GM12873 (cell line): ENCODE measurements around the gene COX14.

Source experiments
- TF ChIP-seq, protein P1 (sequence below): IDR thresholded peaks from 2 replicates; pipeline ENCODE4 v1.5.1; 2012; ENCODE audit warnings: low read depth, mild to moderate bottlenecking, moderate library complexity, low read length, control low read depth; ENCODE audit not compliant: insufficient read depth; ENCODE audit errors: missing control alignments

Gene COX14

DNA sequence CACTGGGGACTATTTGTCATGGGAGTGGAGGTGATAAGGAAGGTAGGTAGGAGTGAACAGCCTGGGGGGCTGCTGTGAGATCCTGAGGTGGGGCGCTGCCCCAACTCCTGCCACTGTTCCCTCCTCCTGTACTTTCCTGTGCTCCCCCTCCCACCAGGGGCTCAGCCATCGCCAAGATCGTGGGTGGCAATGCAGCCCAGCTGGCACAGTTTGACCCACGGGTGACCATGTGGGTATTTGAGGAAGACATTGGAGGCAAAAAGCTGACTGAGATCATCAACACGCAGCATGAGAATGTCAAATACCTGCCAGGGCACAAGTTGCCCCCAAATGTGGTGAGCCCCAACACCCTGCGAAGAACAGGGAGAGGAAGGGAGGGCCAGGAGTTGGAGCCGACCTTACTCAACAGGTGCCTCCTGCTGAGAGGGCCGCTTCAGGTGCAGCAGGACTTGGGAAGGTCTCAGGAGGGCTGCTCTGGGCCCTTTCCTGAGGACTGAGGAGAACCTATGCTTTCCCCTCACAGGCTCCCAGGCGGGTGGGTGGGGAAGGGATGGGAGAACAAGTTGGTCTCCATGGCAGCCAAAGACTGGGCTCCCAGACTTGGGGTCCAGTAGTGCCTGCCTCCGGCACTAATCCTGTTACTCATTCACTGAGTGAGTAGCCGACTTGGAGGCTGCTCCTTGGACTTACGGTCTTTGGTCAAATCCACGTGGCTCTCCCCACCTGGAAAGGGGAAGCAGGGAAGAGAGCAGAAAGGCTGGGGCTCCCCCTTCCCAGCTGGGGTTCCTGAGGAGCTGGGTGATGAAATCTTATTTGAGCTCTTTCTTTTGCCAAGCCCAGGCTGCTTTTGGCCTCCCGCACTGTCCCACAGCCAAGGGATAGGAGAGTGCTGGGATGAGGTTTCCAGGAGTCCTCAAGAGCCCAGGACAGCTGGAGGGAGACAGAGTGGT is 7.3 kb upstream of the COX14 start:
- TF ChIP-seq, protein P1, sequence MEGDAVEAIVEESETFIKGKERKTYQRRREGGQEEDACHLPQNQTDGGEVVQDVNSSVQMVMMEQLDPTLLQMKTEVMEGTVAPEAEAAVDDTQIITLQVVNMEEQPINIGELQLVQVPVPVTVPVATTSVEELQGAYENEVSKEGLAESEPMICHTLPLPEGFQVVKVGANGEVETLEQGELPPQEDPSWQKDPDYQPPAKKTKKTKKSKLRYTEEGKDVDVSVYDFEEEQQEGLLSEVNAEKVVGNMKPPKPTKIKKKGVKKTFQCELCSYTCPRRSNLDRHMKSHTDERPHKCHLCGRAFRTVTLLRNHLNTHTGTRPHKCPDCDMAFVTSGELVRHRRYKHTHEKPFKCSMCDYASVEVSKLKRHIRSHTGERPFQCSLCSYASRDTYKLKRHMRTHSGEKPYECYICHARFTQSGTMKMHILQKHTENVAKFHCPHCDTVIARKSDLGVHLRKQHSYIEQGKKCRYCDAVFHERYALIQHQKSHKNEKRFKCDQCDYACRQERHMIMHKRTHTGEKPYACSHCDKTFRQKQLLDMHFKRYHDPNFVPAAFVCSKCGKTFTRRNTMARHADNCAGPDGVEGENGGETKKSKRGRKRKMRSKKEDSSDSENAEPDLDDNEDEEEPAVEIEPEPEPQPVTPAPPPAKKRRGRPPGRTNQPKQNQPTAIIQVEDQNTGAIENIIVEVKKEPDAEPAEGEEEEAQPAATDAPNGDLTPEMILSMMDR, result no peak

DNA sequence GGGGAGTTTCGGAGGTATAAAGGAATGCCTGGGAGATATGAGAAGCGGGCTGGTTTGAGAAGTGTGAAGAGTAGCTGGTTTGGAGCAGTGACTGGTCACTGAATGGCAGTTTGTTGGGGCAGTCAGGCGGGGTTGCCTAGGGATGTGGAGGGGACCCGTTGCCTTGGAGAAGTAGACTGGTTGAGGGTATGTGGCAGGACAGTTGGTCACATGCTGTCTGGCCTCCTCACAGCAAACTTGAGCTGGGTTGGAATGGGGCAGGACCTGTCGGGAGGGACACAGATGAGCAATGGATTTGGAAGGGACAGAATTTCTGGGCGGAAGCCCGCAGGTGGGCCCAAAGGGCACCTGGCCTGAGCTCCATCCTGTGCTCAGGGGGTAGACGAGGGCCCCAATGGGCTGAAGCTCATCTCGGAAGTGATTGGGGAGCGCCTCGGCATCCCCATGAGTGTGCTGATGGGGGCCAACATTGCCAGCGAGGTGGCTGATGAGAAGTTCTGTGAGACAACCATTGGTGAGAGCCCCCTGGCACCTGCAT is 6.1 kb upstream of the COX14 start:
- TF ChIP-seq, protein P1, result no peak

DNA sequence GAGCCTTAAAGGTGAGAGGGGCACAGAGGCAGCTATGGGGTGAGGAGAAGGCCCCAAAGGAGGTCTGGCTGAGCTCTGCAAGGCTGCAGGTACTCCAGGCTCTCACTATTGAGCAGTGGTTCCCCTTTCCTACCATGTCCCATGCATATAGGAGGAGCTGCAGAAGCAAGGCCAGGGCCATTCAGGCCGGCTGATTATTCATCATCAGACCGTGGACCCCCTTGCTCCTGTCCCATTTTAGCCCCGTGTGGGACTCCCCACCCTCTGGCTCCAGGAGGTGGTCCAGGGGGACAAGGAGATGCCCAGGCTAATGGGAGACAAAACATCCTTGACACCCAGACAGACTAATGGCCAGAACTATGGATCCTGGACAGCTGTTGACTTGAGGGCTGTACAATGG is 5.1 kb upstream of the COX14 start:
- TF ChIP-seq, protein P1, result no peak

DNA sequence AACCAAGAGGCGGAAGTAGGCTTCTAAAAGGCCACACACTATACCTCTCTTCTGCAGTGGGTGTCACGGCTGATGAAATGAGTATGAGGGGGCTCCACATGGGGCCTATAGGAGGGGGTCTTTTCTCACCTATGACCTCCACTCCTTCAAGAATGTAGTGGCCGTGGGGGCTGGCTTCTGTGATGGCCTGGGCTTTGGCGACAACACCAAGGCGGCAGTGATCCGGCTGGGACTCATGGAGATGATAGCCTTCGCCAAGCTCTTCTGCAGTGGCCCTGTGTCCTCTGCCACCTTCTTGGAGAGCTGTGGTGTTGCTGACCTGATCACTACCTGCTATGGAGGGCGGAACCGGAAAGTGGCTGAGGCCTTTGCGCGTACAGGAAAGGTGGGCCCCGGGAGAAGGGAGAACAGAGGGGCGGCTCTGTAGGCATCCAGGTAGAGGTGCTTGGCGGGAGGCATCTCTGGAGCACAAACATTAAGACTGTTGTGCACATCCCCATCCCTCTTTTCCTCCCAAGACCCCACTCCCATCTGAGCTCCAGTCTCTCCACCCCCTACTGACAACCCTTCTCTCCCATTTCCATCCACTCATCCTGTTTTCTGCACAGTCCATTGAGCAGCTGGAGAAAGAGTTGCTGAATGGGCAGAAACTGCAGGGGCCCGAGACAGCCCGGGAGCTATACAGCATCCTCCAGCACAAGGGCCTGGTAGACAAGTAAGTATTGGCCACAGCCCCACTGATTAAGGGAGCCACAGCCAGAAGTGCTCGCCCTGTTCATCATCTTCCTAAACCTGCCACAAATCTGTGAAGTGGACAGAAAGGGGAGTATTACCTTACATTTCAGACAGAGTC is 4.4 kb upstream of the COX14 start:
- TF ChIP-seq, protein P1, result no peak

DNA sequence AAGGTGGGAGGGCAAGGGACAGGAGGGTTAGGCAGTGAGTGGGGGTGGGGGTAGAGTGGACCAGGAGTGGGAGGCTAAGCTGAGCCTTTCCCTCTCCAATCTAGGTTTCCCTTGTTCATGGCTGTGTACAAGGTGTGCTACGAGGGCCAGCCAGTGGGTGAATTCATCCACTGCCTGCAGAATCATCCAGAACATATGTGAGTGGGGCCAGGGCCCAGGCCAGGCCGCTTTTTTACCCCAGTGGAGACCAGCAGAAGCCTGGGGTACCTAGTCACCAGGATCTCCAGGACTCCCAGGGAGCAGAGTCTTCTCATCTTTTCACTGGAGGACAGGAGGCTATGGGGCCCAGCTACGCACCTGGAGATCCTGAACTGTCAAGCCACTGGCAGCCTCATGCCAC is 2.7 kb upstream of the COX14 start:
- TF ChIP-seq, protein P1, result no peak

DNA sequence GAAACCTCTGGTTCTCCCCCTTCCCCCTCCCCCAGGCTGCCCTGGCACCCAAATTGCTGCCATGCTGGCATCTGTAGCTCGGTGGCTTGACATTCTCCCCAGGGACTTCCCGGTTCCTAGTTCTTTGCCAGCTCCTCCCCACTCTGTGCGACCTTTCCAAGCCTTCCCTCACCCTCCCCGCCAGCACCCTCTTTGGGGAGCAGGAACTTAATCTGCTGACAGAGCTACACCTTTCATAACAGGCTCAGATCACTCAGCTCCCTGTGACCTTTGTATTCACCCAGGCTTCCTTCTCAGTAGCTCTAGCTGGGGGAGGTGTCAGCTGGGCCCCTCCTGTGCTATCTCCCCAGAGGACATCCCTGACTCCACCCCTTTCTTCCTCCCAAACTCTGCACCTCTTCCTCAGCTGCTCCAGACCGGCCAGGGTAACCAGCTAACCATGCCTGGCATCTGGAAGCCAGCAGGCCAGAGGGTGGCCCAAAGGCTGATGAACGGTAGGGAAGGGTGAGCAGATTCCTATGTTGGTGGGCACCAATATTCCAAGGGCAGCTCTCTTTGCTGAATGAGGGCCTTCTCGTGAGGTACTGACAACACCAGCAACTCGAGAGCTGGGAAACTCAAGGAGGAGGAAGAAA is 1.8 kb upstream of the COX14 start:
- TF ChIP-seq, protein P1, result no peak
